NCI-H345 treated with DMSO at 0.1 percent for 48 hours (cell line): ENCODE results near the gene MAGIX.

Experiments used
- DNase-seq: peaks from one replicate; lab custom pipeline; 2025; ENCODE audit not compliant: unreplicated experiment; lab: John Stamatoyannopoulos, UW

MAGIX gene

DNA sequence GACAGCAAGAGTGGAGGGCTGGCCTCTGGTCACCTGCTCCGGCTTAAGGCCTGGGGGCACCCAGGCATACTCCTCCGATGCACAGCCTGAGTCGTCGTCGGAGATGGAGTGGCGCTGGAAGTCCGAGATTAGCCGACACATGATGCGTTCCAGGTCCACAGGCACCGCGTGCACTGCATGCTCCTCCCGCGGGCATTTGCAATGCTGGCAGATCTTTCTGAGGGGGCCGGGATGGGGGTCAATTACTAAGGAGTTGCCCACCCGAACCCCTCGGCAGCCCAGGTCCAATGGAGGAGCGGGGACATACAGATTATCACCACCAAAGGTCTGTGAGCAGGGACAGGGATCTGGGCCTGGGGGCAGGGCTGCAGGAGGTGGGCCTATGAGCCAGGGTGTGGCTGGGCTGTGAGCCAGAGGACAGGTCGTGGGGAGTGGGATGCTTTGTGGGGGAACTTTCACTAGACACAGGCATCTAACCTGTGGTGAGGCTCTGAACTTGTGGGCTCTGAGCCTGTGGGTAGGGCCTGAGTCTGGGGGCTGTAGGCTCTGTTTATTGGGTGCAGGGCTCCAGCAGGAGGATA is 21.2 kb downstream of the MAGIX start:
- no peak for DNase-seq

DNA sequence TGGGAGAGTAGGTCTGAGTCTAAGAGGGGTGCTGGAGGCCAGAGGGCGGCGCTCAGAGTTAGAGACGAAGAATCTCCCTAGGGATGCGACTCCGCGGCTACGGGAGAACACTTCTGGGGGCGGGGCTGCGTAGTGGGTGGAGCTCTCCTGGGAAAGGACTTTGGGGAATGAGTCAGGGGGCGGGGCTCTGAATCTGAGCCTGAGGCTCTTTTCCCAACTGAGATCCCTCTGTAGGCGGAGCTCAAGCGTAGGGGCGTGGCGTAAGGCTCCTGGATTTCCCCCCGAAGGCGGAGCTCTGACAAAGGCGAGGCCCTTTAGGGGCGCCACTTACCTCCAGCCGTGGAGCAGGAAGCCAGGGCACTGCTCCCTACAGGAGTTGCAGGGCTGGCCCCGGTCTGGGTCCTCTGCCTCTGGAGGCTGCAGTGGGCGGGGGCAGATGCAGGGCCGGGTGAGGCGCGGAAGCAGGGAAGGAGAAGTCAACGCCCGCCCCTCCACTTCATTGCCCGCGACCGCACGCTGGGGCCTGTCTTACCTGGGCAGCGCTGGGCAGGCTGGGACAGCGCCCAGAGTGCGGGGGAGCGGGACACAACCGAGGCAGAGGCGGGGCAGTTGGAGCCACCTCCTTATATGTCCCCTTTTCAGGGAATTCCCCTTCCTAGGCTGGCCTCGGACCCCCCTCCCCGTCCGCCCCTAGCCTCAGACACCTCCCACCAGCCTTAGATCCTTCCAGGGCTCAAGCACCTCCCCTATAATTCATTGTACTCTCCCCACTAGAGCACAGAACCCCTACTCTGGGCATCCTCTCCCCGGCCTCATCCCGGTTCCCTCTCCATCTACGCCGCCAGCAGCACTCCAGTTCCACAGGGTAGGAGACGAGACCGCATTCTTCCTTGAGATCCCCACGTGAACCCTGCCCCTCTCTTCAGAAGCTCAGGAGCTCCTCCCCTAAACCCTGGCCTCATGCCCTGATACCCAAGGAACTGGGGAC is 22.0 kb downstream of the MAGIX start:
- DNase-seq = peak; percentile 90

DNA sequence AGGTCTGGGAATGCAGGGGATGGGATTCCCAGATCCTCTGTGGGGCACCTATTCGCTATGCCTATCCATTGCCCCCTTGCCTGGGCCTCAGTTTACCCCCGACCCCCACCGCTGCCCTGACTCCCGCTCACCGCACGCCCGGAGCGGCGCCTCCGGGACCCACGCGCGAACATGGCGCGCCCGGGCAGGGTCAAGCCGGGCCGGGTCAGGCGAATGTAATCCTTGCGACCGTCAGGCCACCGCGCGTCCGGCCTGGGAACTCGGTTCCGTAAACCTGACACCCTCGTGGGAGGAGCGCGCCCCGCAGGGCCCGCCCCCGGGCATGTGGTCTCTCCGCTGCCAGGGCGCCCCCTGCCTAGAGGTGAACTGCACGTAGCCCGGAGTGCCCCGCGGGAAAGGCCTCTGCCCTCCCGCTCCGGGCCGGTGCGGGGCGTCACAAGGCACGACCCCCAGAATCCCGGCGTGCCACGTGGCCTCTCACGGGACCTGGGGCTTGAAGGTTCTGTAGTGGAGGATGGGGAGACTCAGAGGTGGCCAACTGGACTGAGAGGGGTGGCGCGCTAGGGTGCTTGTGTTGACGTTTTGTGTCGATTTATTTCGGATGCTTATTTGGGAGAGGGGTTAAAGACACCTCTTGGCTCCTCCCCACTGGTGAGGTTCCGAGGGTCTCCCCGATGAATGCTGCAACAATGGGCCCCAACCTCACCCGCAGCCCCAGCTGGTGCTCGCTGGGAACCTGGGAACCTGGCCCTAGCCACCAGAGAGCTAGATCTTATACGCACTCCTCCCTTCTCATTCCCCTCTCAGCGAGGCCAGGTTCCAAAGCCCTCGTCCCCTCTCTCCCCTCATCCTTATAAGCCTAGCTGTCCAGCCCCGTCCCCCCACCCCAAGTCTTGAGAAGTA is 23.8 kb downstream of the MAGIX start, which contains the start of gene PRICKLE3:
PRICKLE3 (minus strand) TSS at position 249 of the 903 bp plus-strand sequence; CDS start at position 173, 76 bp downstream.
- DNase-seq = peak; percentile 13

DNA sequence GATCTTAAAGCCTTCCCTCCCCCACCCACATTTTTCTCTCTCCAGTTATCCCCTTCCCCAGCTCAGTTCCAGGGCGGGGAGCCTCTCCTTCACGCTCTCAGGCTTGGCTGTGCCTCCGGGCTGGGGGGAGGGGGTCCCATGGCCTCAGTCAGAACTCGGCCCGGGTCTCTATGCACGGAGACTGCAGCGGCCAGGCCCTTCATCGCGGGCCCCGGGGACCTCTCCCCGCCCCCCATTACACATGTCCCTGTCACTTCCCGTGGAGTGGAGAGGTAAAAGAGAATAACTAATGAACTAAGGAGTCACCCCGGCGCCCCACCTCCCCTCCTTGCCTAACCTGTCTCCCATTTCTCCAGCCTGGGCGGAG is 24.5 kb downstream of the MAGIX start:
- DNase-seq = no peak

DNA sequence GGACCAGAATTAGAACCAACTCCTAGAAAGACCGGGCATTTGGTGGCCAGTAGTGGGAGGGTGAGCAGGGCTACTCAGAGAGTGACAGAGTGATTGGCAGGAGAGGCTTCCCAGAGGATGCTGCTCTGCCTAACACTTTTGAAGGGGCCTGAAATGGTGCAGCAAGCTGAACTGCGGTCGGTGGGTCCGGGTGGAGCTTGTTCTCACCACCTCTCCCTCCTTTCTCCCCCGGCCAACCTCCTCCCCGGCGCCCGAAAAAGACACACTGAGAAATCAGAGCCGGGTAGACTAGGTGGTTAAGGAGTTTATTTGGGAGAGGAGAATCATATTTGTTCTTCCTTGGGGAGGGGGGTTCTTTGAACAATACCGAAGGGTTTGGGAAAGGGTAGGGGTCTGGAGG is 25.0 kb downstream of the MAGIX start:
- DNase-seq = no peak

DNA sequence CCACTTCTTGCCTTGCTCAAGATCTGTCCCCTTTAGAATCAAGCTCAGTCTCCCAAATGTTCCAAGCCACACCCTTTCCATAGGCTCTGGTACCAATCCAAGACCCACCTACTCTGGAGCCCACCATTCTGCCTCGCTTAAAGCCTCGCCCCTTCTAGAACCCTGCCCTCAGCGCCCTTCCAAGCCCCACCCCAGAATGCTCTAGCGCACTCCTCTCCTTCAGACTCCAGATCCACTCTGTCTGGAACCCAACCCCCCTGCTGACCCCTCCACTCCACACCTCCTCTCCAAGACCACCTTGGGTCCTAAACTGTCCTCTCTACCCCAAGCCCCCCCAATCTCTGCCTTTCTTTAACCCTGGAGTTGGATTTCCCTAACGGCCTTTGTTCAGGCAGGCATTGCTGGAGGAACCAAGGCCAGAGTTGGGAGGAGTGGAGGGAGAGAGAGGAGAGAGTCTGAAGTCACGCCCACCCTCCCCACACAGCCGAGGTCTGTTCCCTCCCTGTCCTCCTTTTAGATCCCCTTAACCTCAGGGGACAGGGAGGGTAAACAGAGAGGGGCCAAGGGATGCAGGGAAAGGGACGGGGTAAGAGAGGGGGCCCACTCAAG is 26.0 kb downstream of the MAGIX start:
- no peak for DNase-seq

DNA sequence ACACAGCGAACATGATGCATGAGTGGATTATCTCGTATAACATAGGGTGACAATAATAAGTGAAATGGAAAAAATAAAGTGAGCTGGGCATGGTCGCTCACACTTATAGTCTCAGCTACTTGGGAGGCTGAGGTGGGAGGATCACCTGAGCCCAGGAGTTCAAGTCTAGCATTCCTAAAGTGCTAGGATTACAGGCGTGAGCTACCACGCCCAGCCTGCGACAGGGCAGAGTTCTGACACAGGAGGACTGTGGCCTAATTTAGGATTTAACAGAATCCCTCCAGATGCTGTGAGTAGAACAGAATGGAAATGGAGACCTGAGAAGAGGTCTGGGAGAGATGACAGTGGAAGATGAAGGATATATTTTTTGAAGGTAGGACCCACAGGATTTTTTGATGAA is 27.0 kb downstream of the MAGIX start:
- DNase-seq = no peak

DNA sequence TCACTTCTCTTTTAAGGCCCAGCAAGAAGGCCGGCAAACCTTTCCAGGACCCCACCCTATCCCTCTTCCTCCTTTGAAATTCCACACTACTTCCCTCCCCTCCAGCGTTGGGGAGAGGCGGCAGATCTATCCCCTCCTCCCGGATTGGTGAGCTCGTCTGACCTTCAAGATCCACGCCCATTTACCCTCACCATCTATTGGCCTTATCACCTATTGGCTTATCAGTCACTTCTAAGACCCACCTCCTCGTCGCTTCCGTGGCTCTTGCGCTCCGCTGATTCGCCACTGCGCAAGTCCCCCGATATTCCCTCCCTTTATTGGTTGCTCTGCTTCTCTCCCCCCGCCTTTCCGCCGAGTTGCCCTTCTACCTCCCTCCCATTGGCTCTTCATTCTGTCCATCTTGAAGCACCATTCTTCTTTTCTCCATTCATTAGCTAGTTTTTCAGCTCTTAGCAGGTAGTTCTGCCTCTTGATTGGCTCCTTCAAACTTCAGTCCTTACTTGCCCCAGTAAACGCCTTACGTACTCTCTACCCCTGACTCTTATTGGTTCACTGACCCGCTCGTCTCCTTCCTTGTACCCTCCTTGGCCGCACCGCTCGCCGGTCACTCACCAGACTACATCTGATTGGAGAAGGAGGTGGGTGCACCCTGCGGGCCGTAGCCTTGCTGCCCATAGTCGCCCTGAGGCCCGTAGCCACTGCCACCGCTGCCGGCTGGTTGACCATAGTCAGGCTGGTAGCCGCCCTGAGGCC is 28.4 kb downstream of the MAGIX start:
- peak; percentile 100 for DNase-seq

DNA sequence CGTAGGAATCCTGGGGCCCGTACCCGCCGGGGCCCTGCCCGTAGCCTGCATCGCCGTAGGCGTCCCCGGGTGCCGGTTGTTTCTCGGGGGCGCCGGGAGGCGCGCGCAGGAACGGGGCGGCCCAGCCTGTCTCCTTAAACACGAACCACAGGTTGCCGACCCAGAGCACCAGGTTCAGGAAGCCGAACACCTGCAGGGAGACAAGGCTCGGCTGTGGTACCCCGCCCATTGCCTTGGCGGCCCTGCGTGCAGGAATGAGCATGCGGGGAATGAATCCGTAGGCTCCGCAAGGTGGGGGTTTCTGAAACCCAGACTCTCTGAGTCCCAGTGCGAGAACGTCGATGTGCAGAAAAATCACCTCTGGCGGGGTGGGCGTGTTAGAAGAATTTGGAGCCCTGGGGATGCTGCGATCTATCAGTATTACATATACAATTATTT is 29.0 kb downstream of the MAGIX start:
- peak; percentile 29 for DNase-seq

DNA sequence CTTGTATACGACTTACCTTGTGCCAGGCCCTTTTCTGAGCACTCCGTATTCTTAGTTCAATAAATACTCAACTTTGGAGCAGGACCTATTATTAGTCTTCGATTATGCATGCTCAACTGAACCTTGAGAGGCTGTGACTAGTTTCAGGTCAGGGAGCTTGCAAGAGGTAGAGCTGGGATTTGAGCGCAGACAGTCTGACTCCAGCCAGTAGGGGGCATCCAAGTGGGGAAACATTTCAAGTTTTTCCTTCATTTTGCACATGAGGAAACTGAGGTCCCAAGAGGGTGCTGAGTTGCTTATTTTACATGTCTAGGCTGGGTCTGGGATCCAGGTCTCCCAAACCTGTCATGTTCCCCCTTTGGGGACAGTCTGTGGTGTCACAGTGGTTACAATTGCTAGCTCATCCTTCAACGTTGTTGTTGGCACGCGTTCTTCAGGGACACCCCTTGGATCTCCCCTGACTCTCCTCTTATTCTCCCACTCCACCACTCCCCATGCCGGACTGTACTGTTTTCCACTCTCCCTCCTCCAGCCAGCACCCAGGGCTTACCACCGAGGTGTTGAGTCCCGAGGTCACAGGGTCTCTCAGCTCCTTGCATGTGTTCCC is 30.3 kb downstream of the MAGIX start:
- peak; percentile 1 for DNase-seq

DNA sequence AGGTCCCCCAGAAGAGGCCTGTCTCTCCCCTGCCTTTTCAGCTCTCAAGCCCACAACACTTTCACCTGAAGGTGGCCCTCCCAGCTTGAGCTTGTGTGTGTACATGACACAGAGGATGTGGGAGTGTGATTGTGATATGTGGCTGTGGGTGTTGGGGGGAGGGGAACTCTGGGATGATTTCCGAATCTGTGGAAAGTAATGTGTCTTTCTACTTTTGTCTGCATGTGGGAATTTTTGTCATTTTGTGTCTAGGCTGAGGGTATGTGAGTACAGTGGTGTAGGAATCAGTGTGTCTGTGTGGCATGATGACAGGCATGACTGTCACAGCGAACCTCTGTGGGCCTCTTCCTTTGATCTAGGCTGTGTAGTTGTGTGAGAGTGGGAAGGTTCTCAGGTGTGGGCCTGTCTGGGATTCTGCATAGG is 31.0 kb downstream of the MAGIX start:
- no peak for DNase-seq

DNA sequence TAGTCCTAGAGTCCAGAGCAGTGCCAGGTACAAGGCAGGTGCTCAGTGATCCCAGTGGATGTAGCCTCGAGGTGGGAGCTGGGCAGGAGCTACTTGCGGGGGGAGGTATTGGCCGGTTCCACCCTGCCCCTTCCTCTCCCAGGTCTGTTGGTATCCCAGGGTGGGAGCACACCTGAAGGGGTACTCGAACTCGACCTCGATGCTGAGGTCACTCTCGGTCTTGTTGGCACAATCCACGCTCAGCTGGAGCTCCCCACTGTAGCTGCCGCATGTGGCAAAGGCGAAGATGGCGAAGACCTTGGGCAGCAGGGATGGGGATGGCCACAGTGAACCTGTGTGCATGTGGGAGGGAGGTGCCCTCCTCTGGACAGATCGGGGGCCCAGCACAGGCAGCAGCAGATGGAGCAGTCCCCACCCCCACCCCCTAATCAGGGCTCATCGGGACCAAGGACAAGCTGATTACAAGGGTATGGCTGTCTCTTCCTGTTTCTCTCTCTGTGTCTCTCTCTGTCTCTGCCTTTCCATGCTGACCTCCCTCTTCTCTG is 35.1 kb downstream of the MAGIX start:
- DNase-seq = no peak

DNA sequence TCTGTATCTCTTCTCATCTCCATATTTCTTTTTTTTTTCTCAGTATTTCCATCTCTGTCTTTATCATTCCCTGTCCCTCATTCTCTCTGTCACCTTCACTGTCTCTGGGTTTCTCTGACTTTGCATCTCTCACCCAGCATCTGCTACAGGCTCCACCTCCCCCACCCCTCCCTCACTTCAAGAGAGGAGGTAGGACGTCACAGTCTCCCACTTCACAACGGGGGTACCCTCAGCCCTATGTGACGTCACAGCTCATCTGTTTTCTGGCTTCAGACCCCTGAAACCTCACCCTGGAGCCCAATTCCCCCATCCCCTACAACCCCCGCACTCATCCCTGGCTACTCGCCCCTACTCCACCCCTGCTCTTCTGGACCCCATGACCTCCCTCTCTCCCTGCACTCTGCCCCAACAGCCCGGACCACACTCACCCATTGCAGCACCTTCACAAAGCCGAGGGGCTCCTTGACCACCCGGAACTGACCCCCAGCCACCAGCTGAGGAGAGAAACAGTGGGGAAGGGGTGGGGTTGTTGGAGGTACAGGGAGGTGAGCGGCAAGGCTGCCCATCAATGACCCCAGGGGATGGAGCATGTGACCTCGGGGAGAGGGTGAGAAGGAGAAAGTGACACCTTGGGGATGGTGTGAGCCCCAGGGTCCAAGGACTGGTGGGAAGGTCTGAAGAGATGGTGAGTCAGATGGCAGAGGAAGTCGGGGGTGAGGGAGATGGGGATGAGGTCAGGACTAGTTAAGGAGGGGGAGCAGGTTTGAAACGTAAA is 36.2 kb downstream of the MAGIX start:
- DNase-seq = no peak

DNA sequence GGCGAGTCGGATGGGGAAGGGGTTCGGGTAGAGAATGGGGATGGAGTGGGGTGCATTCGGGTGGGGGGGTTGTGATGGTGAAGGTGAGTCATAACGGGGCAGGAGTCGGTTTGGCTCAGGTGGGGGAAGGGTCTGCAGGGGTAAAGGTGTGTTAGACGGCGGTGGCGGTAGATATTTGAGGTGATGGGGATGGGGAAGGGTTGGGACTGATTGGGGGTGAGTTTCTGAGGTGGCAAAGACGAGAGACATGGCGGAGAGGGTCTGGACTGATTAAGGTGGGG is 36.7 kb downstream of the MAGIX start:
- DNase-seq = no peak

DNA sequence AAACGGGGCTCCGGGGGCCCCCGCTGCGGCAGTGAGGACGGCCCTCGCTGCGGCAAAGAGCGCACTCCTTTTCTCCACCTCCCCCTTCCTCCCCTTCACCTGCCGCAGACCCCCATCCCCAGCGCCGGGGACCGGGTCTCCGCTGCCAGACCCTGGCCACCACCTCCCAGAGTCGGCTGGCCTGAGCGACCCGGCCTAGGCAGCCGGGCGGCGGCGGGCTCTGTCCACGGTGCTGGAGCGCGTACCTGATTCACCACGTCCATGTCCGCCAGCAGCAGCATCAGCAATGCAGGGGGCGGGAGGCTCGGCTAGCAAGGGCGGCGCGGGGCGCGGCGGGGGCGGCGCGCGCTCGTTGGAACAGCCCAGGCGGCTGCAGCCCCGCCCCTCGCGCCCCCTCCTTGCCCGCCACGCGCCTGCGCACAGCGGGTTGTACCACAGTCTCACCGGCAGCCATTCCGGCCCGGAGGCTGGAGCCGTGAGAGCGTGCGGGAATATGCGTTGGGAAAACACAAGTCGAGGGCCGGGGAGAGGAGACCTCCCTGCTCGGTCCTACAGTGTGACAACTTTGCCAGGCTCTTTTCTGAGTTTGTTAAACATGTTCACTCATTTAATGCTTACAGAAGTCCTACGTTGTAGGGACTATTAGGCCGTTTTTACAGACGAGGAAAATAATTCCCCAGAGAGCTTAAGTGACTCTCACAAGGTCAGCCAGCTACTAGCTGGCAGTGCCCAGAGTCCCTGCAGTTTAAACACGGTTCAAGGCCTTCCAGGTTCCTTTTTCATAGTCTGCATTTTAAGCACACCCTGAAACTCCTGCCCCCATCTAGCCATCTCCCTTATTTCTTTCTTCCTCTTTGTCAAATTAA is 37.6 kb downstream of the MAGIX start, which contains the start of gene SYP:
SYP (minus strand) TSS at position 288 of the 866 bp plus-strand sequence; CDS start at position 281, 7 bp downstream.
- DNase-seq = peak; percentile 75

DNA sequence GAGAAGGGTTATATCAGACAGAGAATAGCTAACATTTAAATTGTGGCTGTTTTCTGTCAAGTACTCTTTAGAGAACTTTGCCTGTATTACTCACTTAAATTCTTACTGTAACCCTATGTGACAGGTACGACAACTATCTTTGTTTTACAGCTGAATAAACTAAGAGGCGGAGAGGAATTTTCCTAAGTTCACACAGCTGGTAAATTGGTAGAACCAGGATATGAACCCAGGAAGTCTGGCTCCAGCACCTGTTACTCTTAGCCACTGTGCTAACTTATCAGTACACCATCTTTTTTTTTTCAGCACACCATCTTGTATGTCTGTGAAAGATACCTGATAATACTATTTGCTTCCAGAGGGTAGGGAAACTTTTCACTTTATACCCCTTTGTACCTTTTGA is 39.5 kb downstream of the MAGIX start:
- DNase-seq = no peak

DNA sequence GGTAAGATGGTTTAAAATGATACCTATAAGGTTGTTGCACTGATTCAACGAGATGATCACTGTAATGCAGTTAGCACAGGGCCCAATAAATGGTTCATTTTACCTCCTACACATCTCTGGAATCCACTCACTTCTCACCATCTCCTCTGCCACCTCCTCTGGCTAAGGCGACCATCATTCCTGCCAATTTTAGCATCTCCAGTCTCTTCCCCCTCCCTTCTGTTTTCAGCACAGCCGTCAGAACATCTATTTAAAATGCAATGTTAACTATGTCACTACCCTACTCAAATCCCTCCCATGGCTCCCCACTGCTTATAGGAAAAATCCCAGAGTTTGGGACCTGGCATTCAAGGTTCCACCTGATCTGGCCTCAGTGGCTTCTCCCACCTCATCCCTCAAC is 41.0 kb downstream of the MAGIX start:
- no peak for DNase-seq

DNA sequence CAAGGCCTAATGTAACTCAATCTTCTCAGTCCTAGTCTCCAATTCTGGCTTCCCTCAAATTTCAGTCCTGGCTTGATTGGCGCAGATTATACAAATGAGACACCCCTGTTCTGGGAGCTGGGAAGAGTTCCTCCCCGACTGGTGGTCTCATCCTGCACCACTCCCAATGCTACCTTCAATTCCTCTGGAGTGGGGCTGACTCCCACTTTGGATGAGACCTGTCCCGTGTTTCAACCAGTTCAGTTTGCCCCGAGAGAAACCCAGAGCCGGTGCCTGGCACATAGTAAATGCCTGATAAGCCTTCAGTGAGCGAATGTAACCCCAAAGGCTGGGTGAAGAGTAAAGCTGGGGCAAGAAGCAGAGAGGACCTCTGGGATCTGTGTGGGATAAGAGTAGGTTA is 41.5 kb downstream of the MAGIX start:
- DNase-seq = no peak
